HG03469 (cell line): ENCODE results near the gene GRN.
"Not testable (repeated sequence)": the region's sequence is repeated elsewhere in the genome, so short reads cannot be mapped to it uniquely, and the experiment has no call there.

Experiments used
- ATAC-seq: cut with Tn5 transposase; IDR thresholded peaks from one replicate; pipeline ENCODE4 v1.9.1; 2021; ENCODE audit warnings: mild to moderate bottlenecking, moderate library complexity, moderate number of reproducible peaks; ENCODE audit not compliant: unreplicated experiment

Gene GRN

DNA sequence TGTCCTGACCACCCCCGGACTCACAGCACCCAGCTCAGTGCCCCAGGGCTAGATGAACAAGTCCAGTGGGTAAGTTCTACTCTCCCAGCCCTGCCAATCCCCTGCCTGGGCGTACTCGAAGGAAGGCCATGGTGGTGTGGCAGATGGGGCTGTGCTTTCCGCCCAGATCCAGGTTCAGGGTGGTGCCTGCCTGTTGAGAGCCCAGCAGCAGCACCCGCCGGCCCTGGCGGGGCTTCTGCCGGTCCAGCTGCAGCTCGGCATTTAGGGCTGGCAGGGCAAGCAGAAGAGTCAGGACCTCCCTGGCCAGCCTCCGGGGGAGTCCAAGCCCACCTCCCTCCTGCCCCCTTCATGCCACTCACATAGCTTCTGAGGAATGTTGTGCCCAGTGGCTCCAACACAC is 34.8 kb downstream of the GRN start:
- ATAC-seq: no peak

DNA sequence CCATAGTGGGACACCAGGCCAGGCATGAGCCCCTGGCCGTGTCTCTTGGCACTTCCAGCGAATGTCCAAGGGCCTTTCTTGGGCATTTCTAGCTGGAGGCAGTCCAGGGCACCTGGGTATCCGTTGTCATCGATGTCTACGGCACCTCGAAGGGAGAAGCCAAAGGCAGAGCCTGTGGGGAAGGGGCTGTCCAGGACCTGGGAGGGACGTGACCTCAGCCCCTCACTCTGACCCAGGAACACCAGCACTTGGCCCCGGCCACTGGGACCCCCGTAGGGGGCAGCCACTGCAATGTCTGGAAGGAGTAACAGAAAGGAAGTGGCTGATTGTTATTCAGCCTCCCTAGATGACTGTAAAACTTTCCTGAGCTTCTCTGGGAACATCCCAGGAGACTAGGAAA is 35.7 kb downstream of the GRN start:
- no peak for ATAC-seq

DNA sequence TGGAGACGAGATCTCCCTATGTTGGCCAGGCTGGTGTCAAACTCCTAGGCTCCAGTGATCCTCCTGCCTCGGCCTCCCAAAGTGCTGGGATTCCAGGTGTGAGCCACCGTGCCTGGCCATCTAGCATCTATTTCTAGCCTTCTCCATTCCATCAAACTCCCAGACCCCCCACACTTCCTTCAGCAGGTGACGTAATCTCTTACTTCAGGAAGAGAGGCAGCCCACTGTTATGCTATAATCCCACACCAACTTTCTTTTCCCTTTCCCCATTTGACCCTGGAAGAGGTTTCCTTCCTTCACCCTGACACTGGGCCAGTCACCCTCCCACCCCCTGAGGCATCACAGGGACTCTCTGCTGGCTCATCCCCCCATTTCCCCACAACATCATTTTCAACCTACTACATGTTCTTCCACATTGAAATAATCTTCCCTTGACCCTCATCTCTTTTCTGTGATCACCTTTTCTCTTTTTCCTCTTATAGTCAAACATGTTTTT is 36.8 kb downstream of the GRN start:
- no peak for ATAC-seq

DNA sequence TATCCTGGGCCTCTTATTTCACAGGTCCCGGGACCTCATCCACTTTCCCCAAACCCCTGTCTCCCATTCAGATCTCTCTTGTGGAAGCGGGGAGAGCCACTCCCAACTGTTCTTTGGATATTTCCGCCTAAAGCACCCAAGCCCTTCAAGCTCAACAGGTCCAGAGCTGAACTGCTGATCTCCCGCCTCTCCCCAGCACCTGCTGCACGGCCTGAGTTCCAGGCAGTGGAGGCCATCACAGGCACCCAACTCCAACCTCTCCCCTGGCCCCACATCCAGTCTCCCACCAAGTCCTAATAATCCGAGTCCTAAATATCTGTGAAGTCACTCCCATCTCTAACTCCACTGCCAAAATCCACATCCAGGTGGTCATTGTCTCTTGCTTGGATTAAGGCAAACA is 37.8 kb downstream of the GRN start:
- no peak for ATAC-seq

DNA sequence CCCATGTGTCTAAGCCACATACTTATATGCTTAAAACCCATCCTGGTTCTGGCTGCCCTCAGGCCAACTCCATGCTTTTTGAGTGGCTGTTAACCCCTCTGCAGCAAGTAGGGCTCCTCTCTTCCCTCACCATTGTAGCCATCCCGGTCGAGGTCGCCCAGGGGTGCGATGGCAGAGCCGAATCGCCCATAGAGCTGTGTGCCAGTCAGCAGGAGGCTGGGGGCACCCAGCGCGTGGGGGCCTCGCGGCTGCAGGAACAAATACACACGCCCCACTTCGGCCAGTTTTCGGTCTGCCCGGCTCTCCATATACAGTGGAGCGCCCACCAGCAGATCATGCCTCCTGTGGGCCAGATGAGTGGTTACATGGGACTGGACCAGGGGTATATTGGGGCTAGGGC is 38.3 kb downstream of the GRN start:
- no peak for ATAC-seq

DNA sequence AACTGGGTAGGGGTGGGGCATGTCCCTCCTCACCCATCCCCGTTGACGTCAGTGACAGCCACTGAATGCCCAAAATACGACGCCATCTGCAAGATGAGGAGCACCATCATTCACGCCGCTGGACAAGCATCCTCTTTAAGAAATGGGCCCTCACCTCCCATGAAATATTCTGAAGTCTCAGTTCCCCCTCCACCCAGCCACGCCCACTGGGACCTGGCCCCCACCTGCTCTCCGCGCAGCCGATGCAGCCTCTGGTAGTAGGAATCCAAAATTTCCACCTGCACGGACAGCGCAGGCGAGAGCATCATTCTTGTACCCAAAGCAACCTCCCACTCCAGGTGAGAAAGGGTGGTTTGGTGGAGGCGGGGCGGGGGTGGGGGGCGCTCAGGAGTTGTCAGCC is 38.8 kb downstream of the GRN start:
- no peak for ATAC-seq

DNA sequence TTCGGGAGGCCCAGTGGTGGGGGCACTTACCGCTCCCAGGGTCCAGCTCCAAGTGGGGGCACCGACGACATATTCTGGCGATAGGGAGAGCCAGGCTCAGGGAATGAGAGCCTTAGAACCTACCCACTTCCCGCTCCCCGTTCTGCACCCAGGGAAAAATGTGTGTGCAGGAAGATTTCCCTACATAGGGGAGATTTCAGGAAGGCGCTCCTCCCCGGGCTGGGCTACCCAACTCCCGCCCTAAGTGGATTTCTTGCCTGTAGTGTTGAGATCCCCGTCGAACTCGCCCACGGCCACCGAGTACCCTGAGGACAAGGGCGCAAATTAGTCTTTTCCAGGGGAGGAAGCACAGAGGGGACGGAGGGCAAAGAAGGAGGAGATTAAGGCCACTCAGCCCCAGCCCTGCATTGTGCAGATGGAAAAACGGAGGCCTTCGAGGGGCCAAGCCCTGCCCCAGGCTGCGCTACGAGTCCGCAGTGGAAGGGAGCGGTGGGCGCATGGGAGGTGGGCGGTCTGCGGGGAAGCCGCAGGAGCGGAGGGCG is 39.2 kb downstream of the GRN start:
- no peak for ATAC-seq

DNA sequence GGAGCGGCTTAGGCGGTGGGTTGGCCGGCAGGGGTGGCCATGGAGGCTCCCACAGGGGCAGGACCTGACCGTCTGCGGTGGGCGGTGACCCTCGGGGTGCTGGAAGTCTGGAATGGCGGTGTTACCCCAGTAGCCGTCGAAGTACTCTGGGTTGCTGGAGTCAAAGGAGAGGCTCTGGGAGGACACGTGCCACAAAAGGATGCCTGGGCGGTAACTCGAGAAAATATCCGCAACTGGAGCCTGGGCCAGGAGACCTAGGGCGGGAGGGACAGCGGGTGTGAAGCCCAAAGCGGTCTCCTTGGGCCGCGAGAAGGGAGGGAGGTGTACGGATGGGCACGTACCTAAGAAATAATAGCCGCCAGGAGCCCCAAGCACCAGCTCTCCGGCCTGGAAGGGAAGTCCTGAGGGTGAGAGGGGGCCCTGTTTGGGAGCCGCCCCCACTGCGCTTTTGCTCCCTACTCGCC is 39.8 kb downstream of the GRN start:
- ATAC-seq: no peak

DNA sequence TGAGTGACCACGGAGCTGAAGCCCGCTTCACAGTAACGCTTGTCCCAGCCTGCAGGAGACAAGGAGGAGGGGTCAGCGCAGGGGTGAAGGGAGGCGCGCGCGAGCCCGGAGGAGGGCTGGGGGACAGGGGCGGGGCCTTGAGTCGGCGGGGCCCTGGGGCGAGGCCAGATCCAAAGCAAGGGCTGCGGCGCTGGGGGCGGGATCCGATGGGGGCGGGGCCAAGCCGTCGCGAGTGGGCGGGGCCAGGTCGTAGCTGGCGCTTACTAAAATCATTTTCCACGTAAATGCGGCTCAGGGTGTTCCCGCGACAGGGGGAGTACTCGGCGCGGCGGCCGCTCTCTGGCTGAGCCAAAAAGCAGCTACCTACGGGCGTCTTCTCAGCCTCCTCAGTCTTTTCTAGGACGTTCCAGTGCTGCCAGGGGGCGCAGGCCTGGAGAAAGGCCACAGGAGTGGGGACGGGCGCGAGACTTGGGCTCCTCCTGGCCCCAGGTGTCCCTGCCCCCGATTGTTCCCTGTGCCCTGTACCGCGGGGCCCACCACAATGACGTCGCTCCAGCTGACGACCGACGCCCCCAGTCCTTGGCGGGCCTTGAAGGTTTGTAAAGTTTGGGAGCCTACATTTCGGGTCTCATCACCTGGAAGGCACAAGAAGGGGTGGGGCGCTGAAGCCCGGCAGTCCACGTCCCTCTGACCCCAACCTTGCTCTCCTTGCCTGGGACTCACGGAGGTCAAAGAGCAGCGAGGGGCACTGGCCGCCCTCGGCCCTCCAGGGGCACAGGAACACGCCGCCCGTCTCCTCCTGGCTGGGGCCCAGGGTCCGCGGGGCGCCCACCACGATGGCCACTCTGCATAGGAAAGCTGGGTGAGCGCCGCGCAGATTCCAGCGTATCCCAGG is 40.4 kb downstream of the GRN start:
- no peak for ATAC-seq

DNA sequence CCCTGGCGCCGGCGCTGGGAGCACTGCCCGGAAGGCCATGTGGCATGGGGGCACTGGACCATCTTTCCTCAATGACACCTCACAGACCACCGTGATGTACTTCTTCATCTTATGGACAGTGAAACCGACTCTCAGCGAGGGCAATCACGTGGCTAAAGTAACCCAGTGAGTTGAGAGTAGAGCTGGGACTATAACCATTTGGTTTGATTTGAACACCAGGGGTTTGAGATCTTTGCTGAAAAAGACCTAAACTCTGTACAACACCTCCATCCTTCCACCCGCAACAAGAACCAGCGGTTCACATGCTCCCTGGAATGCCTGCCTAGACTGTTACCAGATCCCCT is 41.1 kb downstream of the GRN start:
- no peak for ATAC-seq

DNA sequence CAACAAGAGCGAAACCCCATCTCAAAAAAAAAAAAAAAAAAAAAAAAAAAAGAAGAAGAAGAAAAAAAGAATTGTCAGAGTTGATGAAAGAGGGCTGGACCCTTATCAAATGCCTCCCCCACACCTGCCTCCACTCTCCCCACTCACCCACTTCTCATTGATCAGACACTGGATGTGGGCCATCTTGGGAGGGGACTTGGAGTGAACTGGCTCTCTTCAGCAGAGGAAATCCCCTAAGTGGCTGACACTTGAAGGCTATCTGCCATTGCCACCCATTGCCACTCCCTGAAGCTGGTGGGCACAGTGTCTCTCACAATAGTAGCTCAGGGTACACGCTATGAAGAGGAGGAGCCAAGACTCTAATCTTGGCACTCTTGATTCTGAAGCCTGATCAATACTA is 42.7 kb downstream of the GRN start:
- ATAC-seq: no peak

DNA sequence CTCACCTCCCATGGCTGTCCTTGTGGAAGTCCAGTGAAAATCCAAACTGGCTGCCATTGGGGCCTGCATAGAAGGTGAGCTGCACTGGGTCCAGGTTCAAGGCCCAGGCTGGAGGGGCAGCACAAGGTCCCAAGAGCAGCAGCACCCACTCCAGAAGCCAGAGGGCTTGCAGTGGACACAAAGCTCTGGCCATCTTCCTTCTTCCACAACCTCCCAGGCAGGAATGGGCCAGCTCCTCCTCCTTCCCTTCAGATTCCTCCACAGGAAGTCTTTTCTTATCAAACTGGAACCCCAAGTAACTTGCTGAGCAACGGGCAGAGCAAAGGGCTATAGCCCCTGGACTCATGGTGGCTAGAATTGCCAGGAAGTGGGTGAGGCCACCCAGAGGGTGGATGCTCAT is 44.2 kb downstream of the GRN start, which contains the start of gene ITGA2B:
TSS of gene ITGA2B (minus strand) at position 369 of the 400 bp plus-strand sequence. CDS start at position 193, 176 bp downstream.
- ATAC-seq: no peak

DNA sequence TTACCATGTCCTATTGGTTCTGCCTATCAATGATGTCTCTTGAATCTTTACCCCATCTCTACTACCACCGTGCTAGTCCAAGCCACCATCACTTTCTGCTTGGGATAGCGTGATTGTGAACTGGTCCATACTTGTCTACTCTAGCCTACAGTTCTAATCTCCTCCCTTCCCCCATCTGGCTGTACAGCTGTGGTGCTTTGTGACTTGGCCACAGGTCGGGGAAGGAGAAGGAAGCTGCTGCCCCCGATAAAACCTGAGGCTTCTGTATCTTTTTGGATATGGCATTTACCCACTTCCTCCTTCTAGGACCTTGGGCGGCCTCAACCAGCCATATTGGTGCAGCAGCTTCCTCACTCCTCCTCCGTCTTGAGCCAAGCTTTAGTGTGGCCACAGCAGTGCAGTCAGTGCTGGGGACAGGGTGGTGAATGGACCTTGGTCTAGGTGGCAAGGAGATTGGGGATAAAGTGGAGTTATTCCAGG is 44.7 kb downstream of the GRN start:
- no peak for ATAC-seq

DNA sequence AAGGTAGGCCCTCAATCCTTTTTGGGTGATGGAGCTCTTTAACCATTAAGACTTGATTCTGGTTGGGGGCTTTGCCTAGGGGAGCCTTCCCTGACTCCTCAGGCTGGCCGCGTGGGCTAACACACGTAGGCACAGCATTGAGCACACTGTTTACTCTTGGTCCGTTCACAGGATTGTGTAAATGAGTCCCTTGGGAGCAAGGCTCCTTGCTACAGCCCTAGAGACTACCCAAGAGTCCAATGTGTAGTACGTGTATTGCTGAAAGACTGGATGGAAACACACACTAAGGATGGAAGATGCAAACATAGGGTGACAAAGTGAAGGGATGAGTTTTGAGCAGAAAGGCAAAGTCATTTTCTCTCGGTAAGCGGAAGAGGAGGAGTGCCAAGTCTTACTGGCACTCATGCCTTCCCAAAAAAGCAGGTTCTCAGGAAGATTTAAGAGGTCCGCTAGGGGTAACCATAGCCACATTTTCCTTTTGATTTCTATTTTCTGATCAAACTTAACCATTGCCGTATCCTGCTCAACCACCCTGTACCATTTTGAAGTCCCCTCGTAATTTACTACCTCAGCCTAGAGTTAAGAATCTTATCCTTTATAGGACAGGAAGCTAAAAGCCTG is 45.3 kb downstream of the GRN start:
- no peak for ATAC-seq

DNA sequence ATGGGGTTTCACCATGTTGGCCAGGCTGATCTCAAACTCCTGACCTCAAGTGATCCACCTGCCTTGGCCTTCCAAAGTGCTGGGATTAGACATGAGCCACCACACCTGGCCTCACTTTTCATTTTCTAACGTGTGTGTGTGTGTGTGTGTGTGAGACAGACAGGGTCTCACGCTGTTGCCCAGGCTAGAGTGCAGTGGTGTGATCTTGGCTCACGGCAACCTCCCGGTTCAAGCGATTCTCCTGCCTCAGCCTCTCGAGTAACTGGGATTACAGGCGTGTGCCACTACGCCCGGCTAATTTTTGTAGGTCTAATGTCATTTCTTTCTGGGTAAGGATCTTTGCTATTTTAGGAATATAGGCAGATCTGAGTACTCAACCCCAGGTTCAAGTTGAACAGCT is 49.0 kb downstream of the GRN start:
- ATAC-seq: not testable (repeated sequence)

DNA sequence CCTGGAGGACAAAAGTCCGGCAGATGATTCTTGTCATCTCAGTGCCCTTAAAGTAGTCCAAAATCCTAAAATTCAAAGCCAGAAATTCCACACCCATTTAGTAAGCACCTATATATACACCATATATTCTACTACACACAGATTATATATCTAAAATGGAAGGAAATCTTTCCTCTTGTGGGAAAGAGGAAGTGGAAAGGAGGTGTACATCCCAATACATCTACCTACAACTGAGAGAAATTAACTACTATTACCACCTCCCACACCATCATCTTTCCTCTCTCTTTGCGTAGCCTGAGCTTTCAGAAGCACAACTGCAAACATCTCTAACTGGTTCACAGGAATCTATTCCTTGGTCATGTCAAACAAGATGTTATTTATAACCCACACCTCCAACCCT is 49.7 kb downstream of the GRN start:
- no peak for ATAC-seq

DNA sequence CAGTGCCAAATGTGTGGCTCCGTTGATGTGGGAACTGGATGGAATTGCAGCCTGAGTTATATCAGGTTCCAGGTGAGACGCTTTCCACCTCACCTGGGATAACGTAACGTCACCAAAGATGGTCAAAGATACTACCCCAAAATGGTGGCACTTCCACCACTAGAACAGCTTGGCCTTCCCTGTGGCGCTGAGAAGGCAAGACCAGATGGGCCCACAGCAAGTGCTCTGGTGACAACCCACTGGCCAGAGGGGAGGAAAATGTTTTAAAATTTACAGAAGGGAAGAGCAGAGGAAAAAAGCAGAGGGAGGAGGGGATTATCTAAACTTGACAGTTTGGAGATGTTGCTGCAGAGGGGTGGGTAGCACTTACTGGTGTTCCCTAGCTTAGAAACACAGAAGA is 51.8 kb downstream of the GRN start:
- no peak for ATAC-seq

DNA sequence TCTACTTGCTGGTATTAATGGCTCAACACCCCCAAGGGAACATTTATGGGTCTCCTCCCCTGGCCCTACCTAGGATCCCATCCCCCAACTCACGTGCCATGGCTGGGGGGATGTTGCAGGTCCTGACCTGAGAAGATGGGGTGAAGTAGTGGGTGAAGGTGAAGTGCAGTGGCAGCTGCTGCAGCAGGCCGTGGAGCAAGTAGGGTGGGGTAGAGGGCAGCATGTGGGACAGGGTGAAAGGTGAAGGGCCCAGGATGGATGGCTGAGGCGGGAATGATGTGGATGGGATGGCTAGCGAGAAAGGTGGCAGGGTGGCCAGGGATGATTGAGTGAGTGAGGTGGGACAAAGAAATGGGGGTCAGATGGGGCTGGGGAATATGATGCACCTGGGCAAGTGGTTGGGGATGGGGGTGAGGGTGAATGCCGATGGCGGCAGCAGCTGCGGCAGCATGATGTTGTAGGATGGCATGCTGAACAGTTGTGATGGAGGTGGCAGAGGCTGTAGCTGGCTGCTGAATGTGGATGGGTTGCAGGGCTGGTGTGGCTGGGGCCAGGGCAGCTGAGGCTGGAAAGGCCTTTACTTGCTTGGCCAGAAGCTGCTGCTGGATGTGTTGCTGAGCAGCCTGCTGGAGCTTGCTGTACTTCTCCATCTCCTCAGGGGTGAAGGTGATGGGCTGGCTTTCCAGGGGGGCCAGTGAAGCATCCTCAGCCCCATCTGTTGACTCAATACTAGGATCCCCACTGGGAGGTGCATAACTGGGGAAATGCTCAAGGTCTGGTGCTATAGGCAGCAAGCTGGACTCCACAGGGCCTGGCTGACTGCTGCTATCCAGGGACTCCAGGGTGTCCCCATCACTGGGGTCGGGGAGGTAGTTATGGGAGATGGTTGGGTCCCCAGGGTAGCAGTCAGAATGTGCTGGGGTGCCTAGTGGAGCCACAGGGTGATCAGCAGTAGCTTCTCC is 52.7 kb downstream of the GRN start:
- no peak for ATAC-seq

DNA sequence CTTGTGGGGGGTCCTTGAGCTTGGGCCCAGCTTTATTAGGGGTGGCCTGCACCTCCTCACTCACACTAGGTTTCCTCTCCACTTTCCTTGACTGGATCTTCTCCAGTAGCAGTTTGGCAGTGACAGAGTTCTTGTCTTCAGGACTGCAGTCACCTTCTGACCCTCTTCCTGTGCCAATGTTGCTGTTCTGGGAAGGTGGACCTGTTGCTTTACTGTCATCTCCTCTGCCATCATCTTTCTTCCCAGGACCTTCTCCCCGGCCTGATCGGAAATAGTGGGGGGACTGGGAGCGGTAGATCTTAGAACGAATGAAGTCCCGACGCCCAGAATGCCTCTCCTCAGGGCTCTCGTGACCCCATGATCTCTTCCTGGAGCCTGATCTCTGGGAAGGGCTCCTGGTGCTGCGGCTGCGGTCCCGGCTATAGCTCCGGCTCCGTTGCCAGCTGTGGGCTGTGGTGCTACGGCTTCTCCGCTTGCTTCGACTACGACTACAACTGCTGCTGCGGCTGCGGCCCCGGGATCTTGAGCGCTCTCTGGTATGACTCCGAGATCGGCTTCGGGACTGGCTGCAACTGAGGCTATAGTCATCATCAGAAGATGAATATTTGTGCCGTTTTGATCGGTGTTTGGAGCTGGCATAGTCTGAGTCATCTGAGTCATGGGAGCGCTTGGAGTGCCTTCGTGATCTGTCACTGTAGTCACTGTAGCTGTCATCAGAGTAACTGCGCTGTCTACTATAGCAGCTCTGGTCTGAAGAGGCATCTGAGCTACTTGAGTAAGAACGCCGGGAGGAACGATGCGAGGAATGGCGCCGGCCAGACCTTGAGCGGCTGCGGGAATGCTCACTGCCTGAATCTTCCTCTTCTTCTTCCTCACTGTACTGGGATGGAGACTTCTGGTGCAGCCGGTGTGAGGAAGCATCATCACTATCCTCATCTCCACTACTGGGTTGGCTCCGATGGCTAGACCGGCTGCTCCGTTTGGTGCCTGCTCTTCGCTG is 53.9 kb downstream of the GRN start:
- no peak for ATAC-seq
